GM21381 (cell line): ENCODE measurements around the gene HYOU1.
"Not testable (repeated sequence)": the region's sequence is repeated elsewhere in the genome, so short reads cannot be mapped to it uniquely, and the experiment has no call there.

Source experiments
- ATAC-seq: cut with Tn5 transposase; IDR thresholded peaks from one replicate; pipeline ENCODE4 v1.9.1; 2021; ENCODE audit warnings: mild to moderate bottlenecking, moderate library complexity; ENCODE audit not compliant: unreplicated experiment

The HYOU1 gene, protein sequence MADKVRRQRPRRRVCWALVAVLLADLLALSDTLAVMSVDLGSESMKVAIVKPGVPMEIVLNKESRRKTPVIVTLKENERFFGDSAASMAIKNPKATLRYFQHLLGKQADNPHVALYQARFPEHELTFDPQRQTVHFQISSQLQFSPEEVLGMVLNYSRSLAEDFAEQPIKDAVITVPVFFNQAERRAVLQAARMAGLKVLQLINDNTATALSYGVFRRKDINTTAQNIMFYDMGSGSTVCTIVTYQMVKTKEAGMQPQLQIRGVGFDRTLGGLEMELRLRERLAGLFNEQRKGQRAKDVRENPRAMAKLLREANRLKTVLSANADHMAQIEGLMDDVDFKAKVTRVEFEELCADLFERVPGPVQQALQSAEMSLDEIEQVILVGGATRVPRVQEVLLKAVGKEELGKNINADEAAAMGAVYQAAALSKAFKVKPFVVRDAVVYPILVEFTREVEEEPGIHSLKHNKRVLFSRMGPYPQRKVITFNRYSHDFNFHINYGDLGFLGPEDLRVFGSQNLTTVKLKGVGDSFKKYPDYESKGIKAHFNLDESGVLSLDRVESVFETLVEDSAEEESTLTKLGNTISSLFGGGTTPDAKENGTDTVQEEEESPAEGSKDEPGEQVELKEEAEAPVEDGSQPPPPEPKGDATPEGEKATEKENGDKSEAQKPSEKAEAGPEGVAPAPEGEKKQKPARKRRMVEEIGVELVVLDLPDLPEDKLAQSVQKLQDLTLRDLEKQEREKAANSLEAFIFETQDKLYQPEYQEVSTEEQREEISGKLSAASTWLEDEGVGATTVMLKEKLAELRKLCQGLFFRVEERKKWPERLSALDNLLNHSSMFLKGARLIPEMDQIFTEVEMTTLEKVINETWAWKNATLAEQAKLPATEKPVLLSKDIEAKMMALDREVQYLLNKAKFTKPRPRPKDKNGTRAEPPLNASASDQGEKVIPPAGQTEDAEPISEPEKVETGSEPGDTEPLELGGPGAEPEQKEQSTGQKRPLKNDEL

DNA sequence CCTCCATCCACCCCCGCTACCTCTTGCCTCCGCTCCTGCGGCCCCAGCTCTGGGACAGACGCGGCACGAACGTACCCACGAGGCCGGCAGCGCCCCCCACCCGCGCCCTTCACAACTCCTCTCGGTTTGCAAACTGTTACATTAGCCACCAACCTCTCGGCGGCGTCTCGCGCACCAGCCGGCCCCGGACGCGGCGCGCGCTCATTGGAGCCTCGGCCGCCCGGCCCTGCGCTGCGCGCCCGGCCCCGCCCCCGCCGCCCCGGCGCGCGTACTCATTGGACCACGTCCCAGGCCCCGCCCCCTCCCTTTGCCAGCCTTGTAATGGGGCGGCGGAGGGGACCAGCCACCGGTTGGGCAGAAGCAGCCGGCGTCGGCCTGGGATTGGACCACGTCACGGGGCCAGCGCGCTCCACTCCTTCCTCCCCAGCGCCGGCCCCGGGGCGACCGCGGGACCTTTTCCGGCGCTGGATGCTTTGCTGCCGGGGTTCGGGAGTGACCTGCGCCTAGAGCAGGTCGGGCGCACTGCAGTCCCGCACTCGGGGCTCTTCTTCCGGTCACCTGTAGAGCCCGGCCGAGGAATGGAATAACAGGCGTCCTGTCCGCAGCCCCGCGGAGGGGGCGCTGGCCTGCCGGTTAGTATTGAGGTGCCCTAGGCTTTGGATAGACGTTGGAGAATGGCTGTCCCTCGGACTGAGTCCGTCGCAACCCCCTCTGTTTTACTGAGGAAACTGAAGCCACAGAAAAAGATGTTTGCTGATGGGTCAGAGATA lies at the start of gene HYOU1:
Gene HYOU1, minus strand, starts transcription at position 206 of the 770 bp plus-strand sequence. CDS start 1,045 bp downstream, outside the sequence.
- peak; percentile 92 for ATAC-seq

DNA sequence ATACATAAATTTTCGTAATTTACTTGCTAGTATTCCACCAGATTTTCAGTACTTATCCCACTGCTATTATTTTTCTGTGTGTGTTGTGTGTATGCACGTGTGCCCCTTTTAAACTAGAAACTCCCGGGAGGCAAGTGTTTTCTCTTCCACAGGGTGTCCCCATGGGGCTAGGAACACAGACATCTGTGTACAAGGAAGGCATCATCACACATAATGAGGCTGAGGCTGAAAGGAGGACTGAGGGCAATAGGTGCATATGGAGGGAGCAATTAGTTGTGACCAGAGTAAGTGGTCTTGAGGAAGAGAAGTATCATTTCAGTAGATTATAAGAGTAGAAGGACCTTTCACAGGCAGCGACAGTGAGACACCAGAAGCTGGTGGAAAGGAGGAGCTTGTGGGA lies 46.8 kb upstream of the HYOU1 start:
- ATAC-seq, result no peak

DNA sequence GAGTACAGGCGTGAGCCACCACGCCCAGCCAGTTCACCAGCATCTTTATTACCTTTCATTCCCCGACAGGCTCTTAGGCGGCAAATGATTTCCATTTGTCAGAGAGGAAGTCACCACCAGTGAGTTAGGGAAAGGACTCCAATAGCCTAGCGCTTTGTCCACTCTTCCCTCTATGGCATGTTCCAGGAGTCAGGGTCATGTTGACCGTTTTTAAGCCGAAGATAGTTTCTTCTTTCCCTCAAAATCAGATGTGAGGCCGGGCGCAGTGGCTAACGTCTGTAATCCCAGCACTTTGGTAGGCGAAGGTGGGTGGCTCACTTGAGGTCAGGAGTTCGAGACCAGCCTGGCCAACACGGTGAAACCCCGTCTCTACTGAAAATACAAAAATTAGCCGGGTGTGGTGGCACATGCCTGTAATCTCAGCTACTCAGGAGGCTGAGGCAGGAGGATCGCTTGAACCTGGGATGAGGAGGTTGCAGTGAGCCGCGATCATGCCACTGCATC lies 46.2 kb upstream of the HYOU1 start:
- ATAC-seq, result not testable (repeated sequence)

DNA sequence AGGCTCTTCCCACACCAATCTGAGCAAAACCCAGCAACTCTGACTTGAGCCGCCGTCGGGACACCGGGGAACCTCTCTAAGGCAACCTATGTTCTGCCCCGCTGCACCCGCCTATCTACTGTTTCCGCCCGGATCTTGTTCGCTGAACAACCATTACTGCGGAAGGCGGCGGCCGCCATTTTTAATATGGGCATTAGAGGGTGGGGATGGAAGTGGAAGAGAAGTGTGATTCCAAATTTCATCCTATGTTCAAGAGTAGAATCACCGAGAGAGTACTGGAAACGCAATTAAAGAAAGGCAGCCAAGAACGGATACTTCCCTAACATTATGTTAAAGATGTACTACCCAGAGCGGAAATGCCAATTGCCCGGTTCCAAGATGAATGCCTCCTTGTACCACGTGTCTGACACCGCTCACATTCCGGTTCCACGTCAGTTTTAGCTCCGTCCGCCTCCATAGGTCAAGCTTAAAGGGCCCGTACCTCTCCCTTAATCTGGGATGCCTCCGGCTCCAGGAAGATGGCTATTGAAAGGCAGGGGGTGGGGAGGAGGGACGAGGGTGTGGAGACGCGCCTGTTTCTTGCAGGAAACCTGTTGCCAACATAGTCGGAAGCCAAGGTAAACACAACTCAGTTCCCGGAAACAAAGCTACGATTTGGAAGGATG lies 44.9 kb upstream of the HYOU1 start, which contains the start of gene DPAGT1:
Gene DPAGT1, minus strand, starts transcription at position 95 of the 665 bp plus-strand sequence. CDS start 198 bp downstream, outside the sequence.
- peak; percentile 76 for ATAC-seq

DNA sequence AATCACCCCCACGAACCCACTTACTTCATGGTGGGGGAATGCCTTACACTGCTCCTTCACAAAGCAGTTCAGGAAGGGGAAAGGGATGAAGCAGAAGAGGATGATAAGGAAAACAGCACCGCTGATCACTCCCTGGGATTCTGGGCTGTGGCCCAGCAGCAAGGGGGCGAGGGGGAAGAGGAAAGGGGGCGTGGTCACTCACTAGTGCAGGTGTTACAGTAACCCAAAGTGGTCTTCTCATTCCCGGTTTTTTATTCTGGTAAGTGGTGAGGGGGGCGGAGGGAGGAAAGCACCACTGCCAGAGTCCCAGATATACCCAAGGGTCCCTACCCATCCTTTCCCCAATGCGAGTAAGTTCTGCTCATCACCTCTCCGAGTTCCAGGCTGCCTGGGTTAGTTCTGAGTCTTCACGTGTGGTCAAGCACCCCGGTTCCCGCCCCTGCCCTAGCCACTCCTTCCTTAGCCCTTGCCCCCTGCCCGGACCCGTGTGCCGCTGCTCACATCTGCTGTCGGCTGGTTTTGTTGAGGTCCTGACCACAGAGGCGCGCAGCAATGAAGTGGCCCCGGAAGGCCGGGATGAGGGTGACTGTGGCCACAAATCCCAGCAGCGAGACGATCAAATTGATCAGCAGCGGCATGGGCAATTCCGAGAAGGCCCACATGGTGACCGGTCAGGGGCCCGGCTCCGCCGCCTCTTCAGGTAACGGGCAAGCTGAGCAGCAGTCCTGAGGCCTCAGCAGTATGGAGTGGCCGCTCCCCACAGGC lies 44.2 kb upstream of the HYOU1 start:
- ATAC-seq, result peak; percentile 18

DNA sequence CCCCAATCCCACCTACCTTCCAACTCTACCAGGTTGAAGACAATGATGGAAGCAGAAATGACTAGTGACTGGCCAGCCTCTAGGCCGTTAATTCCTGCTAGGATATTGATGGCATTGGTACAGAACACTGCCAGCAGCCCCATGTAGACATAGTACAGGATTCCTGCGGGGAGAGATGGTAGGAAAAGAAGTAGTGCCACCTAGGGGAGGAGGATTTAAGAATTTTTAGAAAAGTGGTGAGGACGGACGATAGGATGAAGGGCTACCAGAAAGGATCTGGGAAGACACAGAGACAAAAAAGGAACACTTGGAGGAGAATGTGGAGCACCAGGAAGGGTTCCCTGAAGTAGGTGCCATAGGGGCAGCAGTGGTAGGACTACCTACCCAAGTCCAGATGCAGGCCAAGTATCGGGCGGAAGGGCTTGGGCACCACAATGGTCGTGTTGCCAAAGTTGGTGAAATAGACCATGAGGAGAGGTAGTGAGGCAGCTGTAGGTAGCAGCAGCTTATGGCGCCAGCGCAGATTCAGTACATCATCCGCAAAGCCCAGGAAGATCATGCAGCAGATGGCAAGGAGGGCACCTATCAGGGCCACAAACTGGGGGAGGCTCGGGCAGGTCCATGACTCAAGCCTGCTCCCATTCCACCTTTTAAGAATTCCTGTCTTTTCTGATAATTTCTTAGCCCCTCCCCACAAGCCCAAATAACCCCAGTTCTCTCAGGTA lies 43.4 kb upstream of the HYOU1 start:
- ATAC-seq, result no peak

DNA sequence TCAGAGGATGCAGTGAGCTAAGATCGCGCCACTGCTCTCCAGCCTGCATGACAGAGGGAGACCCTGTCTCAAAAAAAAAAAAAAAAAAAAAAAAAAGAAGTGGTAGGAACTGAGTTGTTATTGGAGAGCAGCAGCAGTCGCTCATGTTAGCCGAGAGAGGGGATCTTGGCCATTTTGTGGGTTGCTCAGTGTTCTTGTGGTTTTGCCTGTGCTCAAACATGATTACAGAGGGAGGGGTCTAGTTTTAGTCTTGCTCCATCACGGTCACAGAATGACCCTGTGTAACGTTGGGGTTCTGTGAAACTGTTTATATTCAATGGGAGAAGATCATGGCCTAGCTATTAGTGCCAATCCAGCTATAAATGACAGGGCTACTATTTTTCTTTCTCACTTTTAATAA lies 42.7 kb upstream of the HYOU1 start:
- no peak for ATAC-seq

DNA sequence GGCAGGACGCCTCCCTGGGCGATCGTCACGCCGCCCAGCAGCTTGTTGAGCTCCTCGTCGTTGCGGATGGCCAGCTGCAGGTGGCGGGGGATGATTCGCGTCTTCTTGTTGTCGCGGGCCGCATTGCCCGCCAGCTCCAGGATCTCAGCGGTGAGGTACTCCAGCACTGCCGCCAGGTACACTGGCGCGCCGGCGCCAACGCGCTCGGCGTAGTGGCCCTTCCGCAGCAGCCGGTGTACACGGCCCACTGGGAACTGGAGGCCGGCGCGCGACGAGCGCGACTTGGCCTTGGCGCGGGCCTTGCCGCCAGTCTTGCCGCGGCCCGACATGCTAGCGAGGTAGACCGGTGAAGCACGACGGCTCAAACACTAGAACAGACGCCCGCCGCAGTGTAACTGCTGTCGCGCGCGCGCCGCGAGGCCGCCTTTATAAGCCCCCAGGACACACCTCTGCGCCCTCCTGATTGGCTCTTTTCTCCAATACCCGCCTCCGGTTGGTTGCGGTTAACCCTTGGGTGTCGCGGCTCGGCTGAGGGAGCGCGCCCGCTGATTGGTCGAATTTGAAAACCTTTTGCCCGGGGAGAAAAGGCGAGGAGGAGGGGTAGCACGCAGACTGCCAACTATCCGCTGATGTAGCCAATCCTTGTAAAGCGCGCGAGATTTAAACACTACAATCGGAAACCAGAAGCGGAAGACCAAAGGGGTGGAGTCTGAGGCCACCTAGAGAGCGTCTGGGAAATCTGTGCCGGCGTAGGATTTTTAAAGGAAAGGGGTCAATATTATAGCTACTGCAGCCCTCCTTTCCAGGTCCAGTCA lies 38.3 kb upstream of the HYOU1 start:
- ATAC-seq, result peak; percentile 72

DNA sequence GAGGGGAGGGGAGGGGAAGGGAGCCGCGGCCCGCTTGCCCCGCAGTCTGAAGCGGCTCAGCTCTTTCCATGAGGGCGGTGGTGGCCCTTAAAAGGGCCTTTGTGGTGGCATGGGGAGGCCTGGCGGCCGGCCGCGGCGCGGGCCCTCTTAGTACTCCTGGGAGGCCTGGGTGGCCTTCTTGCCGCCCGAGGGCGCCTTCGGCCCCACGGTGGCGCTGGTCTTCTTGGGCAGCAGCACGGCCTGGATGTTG lies 37.7 kb upstream of the HYOU1 start:
- ATAC-seq, result peak; percentile 36

DNA sequence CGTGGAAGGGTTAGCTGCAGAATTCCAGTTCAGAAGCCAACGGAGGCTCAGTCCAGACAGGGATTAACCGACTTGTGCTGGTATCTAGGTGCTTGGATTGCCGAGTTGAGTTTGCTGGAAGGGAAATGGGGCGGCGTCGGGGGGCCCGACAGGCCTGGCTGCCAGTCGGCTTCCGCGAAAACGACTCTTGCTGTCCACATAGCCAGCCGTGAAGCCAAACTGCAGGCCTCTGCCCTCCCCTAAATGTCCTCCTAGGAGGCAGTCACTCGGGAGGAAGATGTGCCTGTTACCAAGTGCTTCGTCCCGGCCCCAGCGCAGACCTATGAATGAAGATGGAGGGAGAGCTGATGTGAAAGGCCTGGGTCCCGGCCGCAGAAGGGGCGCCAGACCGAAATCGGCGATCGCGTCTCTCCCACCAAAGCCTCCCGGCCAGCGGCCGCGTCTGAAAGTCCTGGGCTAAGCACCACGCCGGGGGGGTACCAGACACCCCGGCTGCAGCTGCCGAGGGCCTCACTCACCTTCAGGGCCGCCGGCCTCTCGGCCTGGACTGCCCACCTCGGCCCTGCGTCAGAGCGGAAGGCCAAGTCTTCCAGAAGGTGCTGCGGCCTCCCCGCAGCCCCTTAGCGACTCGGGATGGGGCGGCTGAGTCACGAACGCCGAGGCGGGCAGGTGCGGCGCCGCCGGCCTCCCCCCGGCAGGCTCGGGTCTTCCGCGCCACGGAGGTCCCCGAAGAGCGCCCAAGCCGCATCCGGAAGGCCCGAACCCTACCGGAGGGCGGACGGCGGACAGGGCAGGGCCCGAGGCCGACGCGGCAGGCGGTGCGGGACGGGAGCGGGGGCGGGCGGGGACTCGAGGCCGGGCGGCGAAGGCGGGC lies 37.2 kb upstream of the HYOU1 start:
- peak; percentile 5 for ATAC-seq

DNA sequence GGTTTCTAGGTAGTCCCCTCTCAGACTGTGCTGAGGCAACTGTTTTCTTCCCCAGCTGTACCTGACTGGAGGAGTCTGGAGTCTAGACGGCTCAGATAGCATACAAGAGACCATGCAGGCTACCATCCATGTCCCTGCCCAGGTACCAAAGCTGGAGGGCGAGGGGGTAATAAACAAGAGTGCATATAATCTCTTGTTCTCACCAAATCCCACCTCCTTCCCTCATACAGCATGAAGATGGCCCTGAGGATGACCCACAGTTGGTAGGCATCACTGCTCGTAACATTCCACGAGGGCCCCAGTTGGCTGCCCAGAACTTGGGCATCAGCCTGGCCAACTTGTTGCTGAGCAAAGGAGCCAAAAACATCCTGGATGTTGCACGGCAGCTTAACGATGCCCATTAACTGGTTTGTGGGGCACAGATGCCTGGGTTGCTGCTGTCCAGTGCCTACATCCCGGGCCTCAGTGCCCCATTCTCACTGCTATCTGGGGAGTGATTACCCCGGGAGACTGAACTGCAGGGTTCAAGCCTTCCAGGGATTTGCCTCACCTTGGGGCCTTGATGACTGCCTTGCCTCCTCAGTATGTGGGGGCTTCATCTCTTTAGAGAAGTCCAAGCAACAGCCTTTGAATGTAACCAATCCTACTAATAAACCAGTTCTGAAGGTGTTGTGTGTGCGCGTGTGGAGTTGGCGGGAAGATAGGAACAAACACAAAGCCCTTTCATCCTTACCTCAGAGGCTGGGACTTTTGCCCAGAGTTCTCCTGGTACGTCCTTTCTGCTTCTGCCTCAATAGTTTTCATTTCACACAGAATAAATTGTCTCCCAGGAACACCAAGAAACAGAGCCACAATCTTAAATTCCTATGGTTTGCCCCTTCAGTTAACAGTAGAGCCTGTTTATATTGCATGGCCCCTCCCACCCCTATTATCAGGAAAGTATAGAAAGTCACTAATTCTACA lies 36.2 kb upstream of the HYOU1 start:
- no peak for ATAC-seq

DNA sequence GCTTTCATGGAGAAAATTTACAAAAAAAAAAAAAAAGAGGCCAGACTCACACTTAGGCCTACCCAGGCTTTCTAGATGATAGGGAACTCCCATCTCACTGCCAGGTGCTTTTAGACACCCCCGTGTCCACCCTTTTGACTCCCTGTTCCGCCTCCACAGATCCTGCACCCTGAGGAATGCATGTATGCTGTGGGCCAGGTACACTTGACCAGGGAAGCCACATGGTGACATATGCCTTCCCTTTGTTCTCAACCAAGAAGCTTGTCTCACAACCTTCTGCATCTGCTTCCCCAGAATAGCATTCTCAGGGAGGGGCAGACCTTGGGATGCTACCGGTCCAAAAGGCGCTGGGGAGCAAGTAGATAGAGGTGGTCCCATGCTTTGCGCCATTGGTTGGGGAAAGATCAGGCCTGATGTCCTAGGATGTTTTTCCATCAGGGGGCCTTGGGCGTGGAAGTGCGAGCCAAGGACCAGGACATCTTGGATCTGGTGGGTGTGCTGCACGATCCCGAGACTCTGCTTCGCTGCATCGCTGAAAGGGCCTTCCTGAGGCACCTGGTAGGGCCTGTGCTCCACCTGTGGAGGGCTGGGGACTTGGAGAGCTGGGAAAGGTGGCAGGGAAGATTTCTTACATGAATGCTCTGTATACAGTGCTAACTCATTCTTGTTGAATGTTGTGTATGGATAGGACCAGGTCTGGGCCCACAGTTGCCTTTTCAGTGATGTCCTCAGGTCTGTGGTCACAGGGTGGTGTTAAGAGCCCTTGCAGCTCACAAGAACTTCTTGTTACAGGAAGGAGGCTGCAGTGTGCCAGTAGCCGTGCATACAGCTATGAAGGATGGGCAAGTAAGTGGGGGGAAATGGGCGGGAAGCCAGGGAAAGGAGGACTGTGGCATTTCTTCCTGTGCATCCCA lies 35.2 kb upstream of the HYOU1 start:
- no peak for ATAC-seq

DNA sequence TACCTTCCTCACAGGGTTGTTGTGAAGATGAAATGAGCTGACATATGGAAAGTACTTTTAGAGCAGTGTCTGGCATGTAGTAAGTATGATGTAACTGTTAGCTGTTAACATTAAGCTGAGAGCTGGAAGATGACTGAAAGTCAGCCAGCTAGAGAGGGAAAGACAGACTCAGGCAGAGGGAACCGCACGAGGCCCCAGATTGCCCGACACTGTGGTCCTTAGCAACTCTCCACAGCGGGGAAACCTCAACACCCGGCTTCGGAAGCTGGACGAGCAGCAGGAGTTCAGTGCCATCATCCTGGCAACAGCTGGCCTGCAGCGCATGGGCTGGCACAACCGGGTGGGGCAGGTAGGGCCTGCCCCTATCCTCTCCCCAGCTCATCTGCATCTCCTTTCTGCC lies 34.2 kb upstream of the HYOU1 start:
- no peak for ATAC-seq

DNA sequence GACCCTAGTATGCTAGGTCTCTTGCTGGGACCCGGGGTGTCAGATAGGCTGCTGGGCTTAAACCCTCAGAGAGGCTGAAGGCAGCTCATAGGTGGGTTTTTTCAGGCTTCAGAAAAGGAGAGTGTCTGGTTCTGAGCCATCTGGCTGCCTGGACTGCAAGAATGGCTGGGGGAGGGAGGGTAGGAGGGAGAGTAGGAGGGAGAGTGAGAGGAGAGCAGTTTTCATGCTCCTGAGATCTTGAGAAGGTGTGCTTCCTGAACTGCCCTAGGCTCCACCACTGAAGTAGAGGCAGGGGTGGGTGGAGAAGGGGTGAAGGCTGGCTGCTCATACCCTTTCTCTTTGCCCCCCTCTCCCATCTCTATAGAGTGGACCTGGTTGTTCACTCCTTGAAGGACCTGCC lies 32.3 kb upstream of the HYOU1 start:
- ATAC-seq, result no peak

DNA sequence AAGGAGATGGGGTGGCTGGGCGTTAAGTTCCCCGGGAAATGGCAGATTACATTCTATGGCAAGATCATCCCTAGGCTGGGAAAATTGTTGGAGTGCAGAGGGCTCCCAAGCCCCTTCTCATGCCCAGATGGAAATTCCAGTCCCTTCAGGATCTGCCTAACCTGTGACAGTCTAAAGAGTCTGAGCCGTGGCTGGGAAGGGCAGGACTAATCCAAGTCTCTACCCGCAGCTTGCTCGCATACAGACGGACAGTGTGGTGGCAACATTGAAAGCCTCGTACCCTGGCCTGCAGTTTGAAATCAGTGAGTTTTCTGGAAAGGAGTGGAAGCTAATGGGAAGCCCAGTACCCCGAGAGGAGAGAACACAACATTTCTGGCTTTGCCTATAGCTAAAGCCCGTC lies 31.4 kb upstream of the HYOU1 start:
- ATAC-seq, result no peak
